ENCODE measurements around the gene TMEM132C.

Gene TMEM132C

GRCh38 chr12:128305336-128305892 lies 38.4 kb downstream of the TMEM132C start:
- no peak overlapping the region for H3K4me3 ChIP-seq (ENCODE audit: low read depth, low read length)
- TF ChIP-seq CTCF (IDR thresholded peaks at IDR 0.05; ENCODE audit: insufficient read depth, low read length, missing control alignments): no peak
- ChIA-PET CTCF (no interaction called here), POLR2A (no interaction called here)
- no peak for DNase-seq (ENCODE audit: low read depth, low spot score)

- no peak for DNase-seq (ENCODE audit: low read depth, low spot score)
- no peak overlapping the region for H3K4me3 ChIP-seq (ENCODE audit: low read depth, low read length)
- no peak for TF ChIP-seq CTCF (IDR thresholded peaks at IDR 0.05; ENCODE audit: insufficient read depth, low read length, missing control alignments)
- POLR2A ChIA-PET: no interaction called here
- CTCF ChIA-PET: no interaction called here
Observed at GRCh38 chr12:128307791-128308190, 40.8 kb downstream of the TMEM132C start.

GRCh38 chr12:128312661-128313060 lies 45.7 kb downstream of the TMEM132C start:
- CTCF ChIA-PET: no interaction called here
- POLR2A ChIA-PET: no interaction called here
- DNase-seq (ENCODE audit: low read depth, low spot score): no peak
- H3K4me3 ChIP-seq (ENCODE audit: low read depth, low read length): no peak overlapping the region
- TF ChIP-seq CTCF (IDR thresholded peaks at IDR 0.05; ENCODE audit: insufficient read depth, low read length, missing control alignments): no peak

GRCh38 chr12:128313931-128314330 lies 47.0 kb downstream of the TMEM132C start:
- CTCF ChIA-PET: no interaction called here
- no peak overlapping the region for H3K4me3 ChIP-seq (ENCODE audit: low read depth, low read length)
- POLR2A ChIA-PET: no interaction called here
- TF ChIP-seq CTCF (IDR thresholded peaks at IDR 0.05; ENCODE audit: insufficient read depth, low read length, missing control alignments): no peak
- no peak for DNase-seq (ENCODE audit: low read depth, low spot score)

- TF ChIP-seq CTCF (IDR thresholded peaks at IDR 0.05; ENCODE audit: insufficient read depth, low read length, missing control alignments): no peak
- POLR2A ChIA-PET: no interaction called here
- H3K4me3 ChIP-seq (ENCODE audit: low read depth, low read length): no peak overlapping the region
- CTCF ChIA-PET: no interaction called here
- DNase-seq (ENCODE audit: low read depth, low spot score): no peak
Observed at GRCh38 chr12:128314611-128315010, 47.6 kb downstream of the TMEM132C start.

- POLR2A ChIA-PET: interaction anchor here (0.6 kb wide), 1 partner anchor 12 kb away, joined by 4 read pairs; no protein-coding TSS in a partner anchor
- CTCF ChIA-PET: no interaction called here
- no peak overlapping the region for H3K4me3 ChIP-seq (ENCODE audit: low read depth, low read length)
- DNase-seq (ENCODE audit: low read depth, low spot score): no peak
- no peak for TF ChIP-seq CTCF (IDR thresholded peaks at IDR 0.05; ENCODE audit: insufficient read depth, low read length, missing control alignments)
Observed at GRCh38 chr12:128316078-128316477, 49.1 kb downstream of the TMEM132C start.
